Measurements from ENCODE around the gene MAOB. TPM values are rescaled to one million over a fixed set of nuclear protein-coding genes. Genes with fewer than 3 reads are reported as not detected.

MAOB gene
- total and polyA plus RNA-seq, 10 of the 15 experiments (the other 5 are each of a cell fraction or from before 2014, with no cell fraction given), result 0.21 TPM; not detected in 9

DNA sequence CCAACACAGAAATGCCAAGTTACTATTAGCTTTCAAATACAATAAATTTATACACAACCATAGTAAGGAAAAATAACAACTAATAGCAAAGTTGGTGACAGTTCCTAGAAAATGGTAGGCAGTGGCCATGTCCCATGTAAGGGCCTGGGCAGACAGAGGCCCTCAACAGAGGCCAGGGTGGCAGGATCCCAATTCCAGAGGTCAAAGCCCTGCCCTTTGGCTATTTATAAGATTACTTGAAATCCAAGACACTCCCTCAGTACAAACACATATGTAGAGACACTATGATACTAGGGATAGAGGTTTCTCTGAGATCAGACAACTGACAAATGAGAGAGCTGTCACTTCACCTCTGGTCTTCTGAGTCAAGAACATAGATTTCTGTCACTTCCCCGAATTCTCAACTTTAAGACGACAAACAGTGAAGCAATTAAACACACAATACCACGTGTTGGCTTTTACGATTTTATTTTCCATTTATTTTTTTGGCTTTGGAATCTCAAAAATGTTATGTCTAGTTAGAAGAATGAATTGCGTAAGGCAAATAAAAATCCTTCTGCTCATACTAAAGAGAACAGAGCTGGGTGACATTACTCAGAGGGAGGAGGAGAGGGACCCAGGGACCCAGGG lies 16.3 kb upstream of the MAOB start (continued):
- TF ChIP-seq, protein P1, sequence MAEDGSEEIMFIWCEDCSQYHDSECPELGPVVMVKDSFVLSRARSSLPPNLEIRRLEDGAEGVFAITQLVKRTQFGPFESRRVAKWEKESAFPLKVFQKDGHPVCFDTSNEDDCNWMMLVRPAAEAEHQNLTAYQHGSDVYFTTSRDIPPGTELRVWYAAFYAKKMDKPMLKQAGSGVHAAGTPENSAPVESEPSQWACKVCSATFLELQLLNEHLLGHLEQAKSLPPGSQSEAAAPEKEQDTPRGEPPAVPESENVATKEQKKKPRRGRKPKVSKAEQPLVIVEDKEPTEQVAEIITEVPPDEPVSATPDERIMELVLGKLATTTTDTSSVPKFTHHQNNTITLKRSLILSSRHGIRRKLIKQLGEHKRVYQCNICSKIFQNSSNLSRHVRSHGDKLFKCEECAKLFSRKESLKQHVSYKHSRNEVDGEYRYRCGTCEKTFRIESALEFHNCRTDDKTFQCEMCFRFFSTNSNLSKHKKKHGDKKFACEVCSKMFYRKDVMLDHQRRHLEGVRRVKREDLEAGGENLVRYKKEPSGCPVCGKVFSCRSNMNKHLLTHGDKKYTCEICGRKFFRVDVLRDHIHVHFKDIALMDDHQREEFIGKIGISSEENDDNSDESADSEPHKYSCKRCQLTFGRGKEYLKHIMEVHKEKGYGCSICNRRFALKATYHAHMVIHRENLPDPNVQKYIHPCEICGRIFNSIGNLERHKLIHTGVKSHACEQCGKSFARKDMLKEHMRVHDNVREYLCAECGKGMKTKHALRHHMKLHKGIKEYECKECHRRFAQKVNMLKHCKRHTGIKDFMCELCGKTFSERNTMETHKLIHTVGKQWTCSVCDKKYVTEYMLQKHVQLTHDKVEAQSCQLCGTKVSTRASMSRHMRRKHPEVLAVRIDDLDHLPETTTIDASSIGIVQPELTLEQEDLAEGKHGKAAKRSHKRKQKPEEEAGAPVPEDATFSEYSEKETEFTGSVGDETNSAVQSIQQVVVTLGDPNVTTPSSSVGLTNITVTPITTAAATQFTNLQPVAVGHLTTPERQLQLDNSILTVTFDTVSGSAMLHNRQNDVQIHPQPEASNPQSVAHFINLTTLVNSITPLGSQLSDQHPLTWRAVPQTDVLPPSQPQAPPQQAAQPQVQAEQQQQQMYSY (CRISPR knock-in tag; IDR thresholded peaks at IDR 0.05), result no peak
- TF ChIP-seq, protein P2, sequence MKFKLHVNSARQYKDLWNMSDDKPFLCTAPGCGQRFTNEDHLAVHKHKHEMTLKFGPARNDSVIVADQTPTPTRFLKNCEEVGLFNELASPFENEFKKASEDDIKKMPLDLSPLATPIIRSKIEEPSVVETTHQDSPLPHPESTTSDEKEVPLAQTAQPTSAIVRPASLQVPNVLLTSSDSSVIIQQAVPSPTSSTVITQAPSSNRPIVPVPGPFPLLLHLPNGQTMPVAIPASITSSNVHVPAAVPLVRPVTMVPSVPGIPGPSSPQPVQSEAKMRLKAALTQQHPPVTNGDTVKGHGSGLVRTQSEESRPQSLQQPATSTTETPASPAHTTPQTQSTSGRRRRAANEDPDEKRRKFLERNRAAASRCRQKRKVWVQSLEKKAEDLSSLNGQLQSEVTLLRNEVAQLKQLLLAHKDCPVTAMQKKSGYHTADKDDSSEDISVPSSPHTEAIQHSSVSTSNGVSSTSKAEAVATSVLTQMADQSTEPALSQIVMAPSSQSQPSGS (IDR thresholded peaks at IDR 0.05; ENCODE audit: low read length), result no peak
- TF ChIP-seq NR2F1 (conservative IDR thresholded peaks at IDR 0.05) (no peak), ZNF384 (IDR thresholded peaks at IDR 0.05; ENCODE audit: borderline replicate concordance, low read depth, low read length) (no peak)
- TF ChIP-seq, protein P3, sequence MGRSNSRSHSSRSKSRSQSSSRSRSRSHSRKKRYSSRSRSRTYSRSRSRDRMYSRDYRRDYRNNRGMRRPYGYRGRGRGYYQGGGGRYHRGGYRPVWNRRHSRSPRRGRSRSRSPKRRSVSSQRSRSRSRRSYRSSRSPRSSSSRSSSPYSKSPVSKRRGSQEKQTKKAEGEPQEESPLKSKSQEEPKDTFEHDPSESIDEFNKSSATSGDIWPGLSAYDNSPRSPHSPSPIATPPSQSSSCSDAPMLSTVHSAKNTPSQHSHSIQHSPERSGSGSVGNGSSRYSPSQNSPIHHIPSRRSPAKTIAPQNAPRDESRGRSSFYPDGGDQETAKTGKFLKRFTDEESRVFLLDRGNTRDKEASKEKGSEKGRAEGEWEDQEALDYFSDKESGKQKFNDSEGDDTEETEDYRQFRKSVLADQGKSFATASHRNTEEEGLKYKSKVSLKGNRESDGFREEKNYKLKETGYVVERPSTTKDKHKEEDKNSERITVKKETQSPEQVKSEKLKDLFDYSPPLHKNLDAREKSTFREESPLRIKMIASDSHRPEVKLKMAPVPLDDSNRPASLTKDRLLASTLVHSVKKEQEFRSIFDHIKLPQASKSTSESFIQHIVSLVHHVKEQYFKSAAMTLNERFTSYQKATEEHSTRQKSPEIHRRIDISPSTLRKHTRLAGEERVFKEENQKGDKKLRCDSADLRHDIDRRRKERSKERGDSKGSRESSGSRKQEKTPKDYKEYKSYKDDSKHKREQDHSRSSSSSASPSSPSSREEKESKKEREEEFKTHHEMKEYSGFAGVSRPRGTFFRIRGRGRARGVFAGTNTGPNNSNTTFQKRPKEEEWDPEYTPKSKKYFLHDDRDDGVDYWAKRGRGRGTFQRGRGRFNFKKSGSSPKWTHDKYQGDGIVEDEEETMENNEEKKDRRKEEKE (IDR thresholded peaks at IDR 0.05), result no peak
